NCI-H1417 treated with DMSO at 0.1 percent for 48 hours (cell line): ENCODE data around the gene NTPCR.

Experiments used
- DNase-seq: peaks from one replicate; lab custom pipeline; 2025; lab: John Stamatoyannopoulos, UW

Gene NTPCR

GRCh38 chr1:232962761-232963745, 12.6 kb downstream of the NTPCR start:
- DNase-seq = no peak

- DNase-seq = no peak
Observed at GRCh38 chr1:232964601-232965000, 14.2 kb downstream of the NTPCR start.

- no peak for DNase-seq
Observed at GRCh38 chr1:232965124-232965911, 14.9 kb downstream of the NTPCR start.

GRCh38 chr1:232965912-232966217, 15.5 kb downstream of the NTPCR start:
- DNase-seq = no peak

GRCh38 chr1:232966663-232967062, 16.3 kb downstream of the NTPCR start:
- no peak for DNase-seq

GRCh38 chr1:232968391-232968790, 18.0 kb downstream of the NTPCR start:
- no peak for DNase-seq

GRCh38 chr1:232968965-232969364, 18.6 kb downstream of the NTPCR start:
- no peak for DNase-seq

- DNase-seq = no peak
Observed at GRCh38 chr1:232969799-232970198, 19.4 kb downstream of the NTPCR start.

- DNase-seq = no peak
Observed at GRCh38 chr1:232970508-232970907, 20.1 kb downstream of the NTPCR start.

GRCh38 chr1:232973652-232974611, 23.5 kb downstream of the NTPCR start:
- no peak for DNase-seq

- DNase-seq = no peak
Observed at GRCh38 chr1:232974971-232975370, 24.6 kb downstream of the NTPCR start.

GRCh38 chr1:232978091-232978634, 27.8 kb downstream of the NTPCR start:
- no peak for DNase-seq

- no peak for DNase-seq
Observed at GRCh38 chr1:232978815-232979214, 28.4 kb downstream of the NTPCR start.

GRCh38 chr1:232979558-232979957, 29.1 kb downstream of the NTPCR start:
- DNase-seq = no peak

- DNase-seq = no peak
Observed at GRCh38 chr1:232980355-232980978, 30.1 kb downstream of the NTPCR start.

- DNase-seq = no peak
Observed at GRCh38 chr1:232980986-232981560, 30.7 kb downstream of the NTPCR start.

GRCh38 chr1:232982238-232982944, 32.0 kb downstream of the NTPCR start:
- DNase-seq = no peak

GRCh38 chr1:232983375-232983774, 33.0 kb downstream of the NTPCR start:
- no peak for DNase-seq

GRCh38 chr1:232983817-232984567, 33.6 kb downstream of the NTPCR start:
- no peak for DNase-seq
